Activated naive CD4-positive, alpha-beta T cell treated with Interleukin-2 at 50 U/mL for 16 hours (primary cell): ENCODE measurements around the gene ADAD2.

Experiments
- DNase-seq: peaks from one replicate; pipeline ENCODE4 v3.0.0-alpha.2; 2020

The ADAD2 gene

GRCh38 chr16:84226026-84226425, 35.1 kb downstream of the ADAD2 start:
- DNase-seq: no peak

- no peak for DNase-seq
Observed at GRCh38 chr16:84227548-84227947, 36.6 kb downstream of the ADAD2 start.

- no peak for DNase-seq
Observed at GRCh38 chr16:84228256-84228838, 37.4 kb downstream of the ADAD2 start.

GRCh38 chr16:84229471-84229870, 38.5 kb downstream of the ADAD2 start:
- DNase-seq: no peak

- DNase-seq: no peak
Observed at GRCh38 chr16:84232060-84232459, 41.1 kb downstream of the ADAD2 start.

GRCh38 chr16:84232969-84233368, 42.0 kb downstream of the ADAD2 start:
- no peak for DNase-seq

GRCh38 chr16:84233748-84234147, 42.8 kb downstream of the ADAD2 start:
- no peak for DNase-seq

GRCh38 chr16:84234321-84235241, 43.6 kb downstream of the ADAD2 start:
- no peak for DNase-seq

GRCh38 chr16:84236671-84237070, 45.7 kb downstream of the ADAD2 start:
- no peak for DNase-seq

GRCh38 chr16:84237994-84238750, 47.2 kb downstream of the ADAD2 start:
- no peak for DNase-seq

- DNase-seq: no peak
Observed at GRCh38 chr16:84239141-84239769, 48.3 kb downstream of the ADAD2 start.

- DNase-seq: no peak
Observed at GRCh38 chr16:84239909-84240308, 49.0 kb downstream of the ADAD2 start, which contains the start of gene KCNG4. TSS of gene KCNG4 (minus strand) at chr16:84240012. CDS start at chr16:84237485, 2,527 bp downstream.

- no peak for DNase-seq
Observed at GRCh38 chr16:84240455-84240854, 49.5 kb downstream of the ADAD2 start.

GRCh38 chr16:84241778-84242177, 50.8 kb downstream of the ADAD2 start:
- DNase-seq: no peak

GRCh38 chr16:84242839-84243238, 51.9 kb downstream of the ADAD2 start:
- DNase-seq: no peak

- DNase-seq: no peak
Observed at GRCh38 chr16:84243732-84244131, 52.8 kb downstream of the ADAD2 start.

- DNase-seq: no peak
Observed at GRCh38 chr16:84244728-84245127, 53.8 kb downstream of the ADAD2 start.

GRCh38 chr16:84245956-84246678, 55.2 kb downstream of the ADAD2 start:
- no peak for DNase-seq

GRCh38 chr16:84246679-84247077, 55.7 kb downstream of the ADAD2 start:
- DNase-seq: no peak
